Upper lobe of left lung (tissue), 6 donors: ENCODE data around the gene WSB1. TPM values are rescaled to one million over a fixed set of nuclear protein-coding genes. Genes with fewer than 3 reads are reported as not detected.
A peak's percentile ranks its signal among the peaks of the same experiment; 100 is the strongest.

Experiments used
- ATAC-seq, 2 donors: fragments of 200-7000 bp; cut with Tn5 transposase; one replicate each; pipeline ENCODE4 v1.9.1; 2022; ENCODE audit warnings: mild to moderate bottlenecking in 2 of 2, moderate library complexity in 2 of 2; ENCODE audit not compliant: low FRiP score in 2 of 2
- DNase-seq, 2 donors: peaks; one replicate each; pipeline ENCODE4 v3.0.0-alpha.2; 2019 to 2020
- H3K27ac ChIP-seq, 4 donors: fragments of 200-600 bp; sonication (generic); one replicate each; pipeline ENCODE4 v1.5.1; 2016 to 2019
- H3K27me3 ChIP-seq, 4 donors: fragments of 200-600 bp; sonication (generic); one replicate each; pipeline ENCODE4 v1.5.1; 2017 to 2019
- H3K36me3 ChIP-seq, 4 donors: fragments of 200-600 bp; sonication (generic); one replicate each; pipeline ENCODE4 v1.5.1; 2016 to 2019
- H3K4me1 ChIP-seq, 4 donors: fragments of 200-600 bp; sonication (generic); one replicate each; pipeline ENCODE4 v1.5.1; 2018 to 2019
- H3K4me3 ChIP-seq, 4 donors: fragments of 200-600 bp; sonication (generic); one replicate each; pipeline ENCODE4 v1.5.1; 2017 to 2019; ENCODE audit warnings: mild to moderate bottlenecking in 2 of 4, moderate library complexity in 1 of 4
- H3K9me3 ChIP-seq, 4 donors: fragments of 200-600 bp; sonication (generic); one replicate each; pipeline ENCODE4 v1.5.1; 2018 to 2019
- EP300 ChIP-seq, 4 donors: sonication (generic); formaldehyde crosslinking; IDR thresholded peaks; one replicate each; pipeline ENCODE4 v1.5.1; 2017; ENCODE audit warnings: antibody characterized with exemption in 4 of 4, control low read depth in 2 of 4
- POLR2A ChIP-seq, 4 donors: fragments of 450-650 bp; IDR thresholded peaks; one replicate each; pipeline ENCODE4 v1.5.1; 2016 to 2017; ENCODE audit warnings: antibody characterized with exemption in 4 of 4, mild to moderate bottlenecking in 2 of 4
- POLR2AphosphoS5 ChIP-seq, 2 donors: sonication (generic); formaldehyde crosslinking; IDR thresholded peaks; one replicate each; pipeline ENCODE4 v1.5.1; 2017; ENCODE audit warnings: antibody characterized with exemption in 2 of 2
- WGBS, 2 donors: methylation state at CpG; one replicate each; pipeline ENCODE4 v1.1.5; 2017 to 2018; 5-methylcytosine and 5-hydroxymethylcytosine counted together
- total RNA-seq, 6 donors: library from RNA; depleted of rRNA in 4 of 6; stranded (reverse); fragments of >200 nt in 4 of 6; gene quantifications; one replicate each; pipeline versions ENCODE4 v1.1.0 to v1.2.1, GENCODE V29; 2016 to 2021
- TF ChIP-seq, protein P1 (sequence below), 6 experiments: fragments of 450-650 bp in 4 of 6; fragments of 200-600 bp in 2 of 6; sonication (generic) in 2 of 6; IDR thresholded peaks; one replicate each; pipeline ENCODE4 v1.5.1; 2016 to 2019; ENCODE audit warnings: antibody characterized with exemption in 6 of 6
- donor health status: DM: no; HTN: no; CAD: no; lungs with moderate emphysema.
- donor health status: DM: no; HTN: yes; CAD: no; lungs with severe emphysema.

Gene WSB1
- total RNA-seq, 6 donors from 2014 or later, result 261 to 514 (median 328) TPM

DNA sequence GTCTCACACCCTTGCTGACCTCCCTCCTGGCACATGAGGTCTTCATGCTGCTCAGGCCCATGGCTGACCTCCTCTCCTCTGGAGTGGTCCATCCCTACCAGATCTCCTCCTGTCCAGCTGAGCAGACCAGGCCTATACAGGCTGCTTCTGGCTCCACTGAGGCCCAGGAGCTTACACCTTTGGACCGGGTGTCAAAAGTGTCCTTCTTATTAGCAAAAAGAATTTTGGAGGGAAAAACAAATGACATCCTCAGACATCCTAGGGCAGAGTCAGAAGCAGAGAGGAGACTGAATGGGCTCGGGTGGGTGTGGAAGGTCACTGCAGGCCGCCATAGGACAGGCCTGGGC lies 38.1 kb downstream of the WSB1 start:
- Histone ChIP-seq H3K27me3 (no peaks in the 10 kb centered on the region), H3K4me1 (peaks cover 15 to 22% (median 17%) of the 10 kb centered on the region in 4 donors), H3K9me3 (no peaks in the 10 kb centered on the region), H3K27ac (peak overlapping the region; percentile 86 to 94 (median 91)), H3K4me3 (no peak overlapping the region), H3K36me3 (no peaks in the 10 kb centered on the region)
- TF ChIP-seq EP300 (IDR thresholded peaks at IDR 0.05) (no peak), POLR2A (IDR thresholded peaks at IDR 0.05) (no peak), POLR2AphosphoS5 (IDR thresholded peaks at IDR 0.05) (no peak)
- TF ChIP-seq, protein P1, sequence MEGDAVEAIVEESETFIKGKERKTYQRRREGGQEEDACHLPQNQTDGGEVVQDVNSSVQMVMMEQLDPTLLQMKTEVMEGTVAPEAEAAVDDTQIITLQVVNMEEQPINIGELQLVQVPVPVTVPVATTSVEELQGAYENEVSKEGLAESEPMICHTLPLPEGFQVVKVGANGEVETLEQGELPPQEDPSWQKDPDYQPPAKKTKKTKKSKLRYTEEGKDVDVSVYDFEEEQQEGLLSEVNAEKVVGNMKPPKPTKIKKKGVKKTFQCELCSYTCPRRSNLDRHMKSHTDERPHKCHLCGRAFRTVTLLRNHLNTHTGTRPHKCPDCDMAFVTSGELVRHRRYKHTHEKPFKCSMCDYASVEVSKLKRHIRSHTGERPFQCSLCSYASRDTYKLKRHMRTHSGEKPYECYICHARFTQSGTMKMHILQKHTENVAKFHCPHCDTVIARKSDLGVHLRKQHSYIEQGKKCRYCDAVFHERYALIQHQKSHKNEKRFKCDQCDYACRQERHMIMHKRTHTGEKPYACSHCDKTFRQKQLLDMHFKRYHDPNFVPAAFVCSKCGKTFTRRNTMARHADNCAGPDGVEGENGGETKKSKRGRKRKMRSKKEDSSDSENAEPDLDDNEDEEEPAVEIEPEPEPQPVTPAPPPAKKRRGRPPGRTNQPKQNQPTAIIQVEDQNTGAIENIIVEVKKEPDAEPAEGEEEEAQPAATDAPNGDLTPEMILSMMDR (IDR thresholded peaks at IDR 0.05), result no peak
- 74 to 89% methylated on average over 3 of the region's 3 CpGs for WGBS, 2 donors
- ATAC-seq (peak in 1 of 2 donors; percentile 1), DNase-seq (peak in 1 of 2 donors; percentile 21)

DNA sequence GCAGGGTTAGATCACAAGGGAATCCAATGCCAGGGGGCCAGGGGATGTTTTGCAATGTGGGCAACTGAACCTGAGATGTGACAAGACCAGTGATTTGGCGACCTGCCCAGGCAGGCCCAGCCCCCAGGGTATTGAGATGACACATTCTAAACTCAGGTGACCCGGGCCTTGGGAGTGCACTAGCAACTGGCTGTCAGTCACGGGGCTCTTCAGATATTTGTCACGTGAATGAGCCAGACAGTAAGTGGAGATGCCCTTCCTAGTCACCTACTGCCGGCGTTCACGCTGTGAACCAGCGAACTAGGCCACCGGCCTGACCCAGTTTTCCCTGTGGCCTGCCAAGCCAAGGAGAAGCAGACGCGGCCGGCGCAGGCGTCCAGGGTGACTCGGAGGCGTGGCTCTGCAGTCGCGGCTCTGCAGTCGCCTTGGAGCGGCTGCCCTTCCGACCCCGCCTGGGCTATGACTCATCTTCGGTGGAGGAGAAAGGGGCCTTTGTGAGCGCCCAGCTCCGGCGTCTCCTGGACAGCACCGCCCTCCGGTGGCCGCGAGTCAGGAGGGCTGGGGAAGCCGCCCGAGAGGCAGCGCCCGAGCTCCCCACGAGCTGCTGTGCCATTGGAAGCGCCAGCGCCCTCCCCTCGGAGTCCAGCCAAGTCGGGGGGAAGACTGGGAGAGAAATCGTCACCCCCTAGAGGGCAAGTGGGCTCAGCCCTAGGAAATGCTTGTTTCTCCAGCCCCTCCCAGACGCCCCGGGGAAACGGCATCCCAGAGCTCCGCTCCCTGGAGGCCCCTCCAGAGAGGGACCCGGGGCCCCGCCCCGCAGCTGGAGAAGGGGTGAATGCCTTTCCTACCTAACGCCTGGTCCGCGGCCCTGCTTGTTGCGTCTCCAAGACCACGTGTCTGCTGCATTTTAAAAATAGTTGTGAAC lies 38.8 kb downstream of the WSB1 start:
- ATAC-seq (peak; percentile 98), DNase-seq (peak; percentile 98 to 100)
- Histone ChIP-seq H3K36me3 (no peaks in the 10 kb centered on the region), H3K27me3 (no peaks in the 10 kb centered on the region), H3K4me3 (peak overlapping the region; percentile 27 to 55 (median 46)), H3K27ac (peak overlapping the region; percentile 86 to 94 (median 91)), H3K9me3 (no peaks in the 10 kb centered on the region), H3K4me1 (peaks cover 15 to 22% (median 17%) of the 10 kb centered on the region in 4 donors)
- peak in 3 of 4 donors; percentile 19 to 54 (median 39) for TF ChIP-seq POLR2A (IDR thresholded peaks at IDR 0.05)
- TF ChIP-seq POLR2AphosphoS5 (IDR thresholded peaks at IDR 0.05), result peak; percentile 70 to 72
- TF ChIP-seq EP300 (IDR thresholded peaks at IDR 0.05), result peak in 1 of 4 donors; percentile 63
- TF ChIP-seq, protein P1 (IDR thresholded peaks at IDR 0.05), result peak; percentile 89 to 99 (median 96)
- WGBS, 2 donors, result 0 to 1% methylated on average over 8 to 23 of the region's 52 CpGs

DNA sequence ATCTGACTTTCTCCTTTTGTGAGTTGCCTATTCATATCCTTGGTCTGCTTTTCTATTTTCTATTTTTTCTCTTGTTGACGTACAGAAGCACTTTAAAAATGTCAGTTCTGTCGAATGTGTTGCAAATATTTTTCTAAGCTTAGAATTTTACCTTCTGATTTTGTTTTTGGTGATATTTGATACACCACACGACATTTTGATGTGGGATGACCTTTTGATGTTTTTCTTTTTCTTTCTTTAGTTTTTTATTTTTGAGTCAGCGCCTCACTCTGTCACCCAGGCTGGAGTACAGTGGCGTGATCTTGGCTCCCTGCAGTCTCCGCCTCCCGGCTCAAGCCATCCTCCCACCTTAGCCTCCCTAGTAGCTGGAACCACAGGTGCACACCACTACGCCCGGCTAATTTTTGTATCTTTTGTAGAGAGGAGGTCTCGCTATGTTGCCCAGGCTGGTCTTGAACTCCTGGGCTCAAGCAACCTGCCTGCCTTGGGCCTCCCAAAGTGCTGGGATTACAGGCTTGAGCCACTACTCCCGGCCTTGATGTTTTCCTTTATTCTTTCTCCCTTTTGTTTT lies 39.6 kb downstream of the WSB1 start:
- Histone ChIP-seq H3K4me3 (peak overlapping the region; percentile 27 to 55 (median 46)), H3K9me3 (no peaks in the 10 kb centered on the region), H3K27ac (peak overlapping the region; percentile 86 to 94 (median 91)), H3K27me3 (no peaks in the 10 kb centered on the region), H3K36me3 (no peaks in the 10 kb centered on the region), H3K4me1 (peaks cover 15 to 22% (median 17%) of the 10 kb centered on the region in 4 donors)
- TF ChIP-seq POLR2AphosphoS5 (IDR thresholded peaks at IDR 0.05) (no peak), EP300 (IDR thresholded peaks at IDR 0.05) (no peak), POLR2A (IDR thresholded peaks at IDR 0.05) (no peak)
- TF ChIP-seq, protein P1 (IDR thresholded peaks at IDR 0.05), result no peak
- peak in 1 of 2 donors; percentile 20 for DNase-seq
- WGBS, 2 donors, result 49 to 58% methylated on average over 11 of the region's 11 CpGs
- ATAC-seq, result no peak

DNA sequence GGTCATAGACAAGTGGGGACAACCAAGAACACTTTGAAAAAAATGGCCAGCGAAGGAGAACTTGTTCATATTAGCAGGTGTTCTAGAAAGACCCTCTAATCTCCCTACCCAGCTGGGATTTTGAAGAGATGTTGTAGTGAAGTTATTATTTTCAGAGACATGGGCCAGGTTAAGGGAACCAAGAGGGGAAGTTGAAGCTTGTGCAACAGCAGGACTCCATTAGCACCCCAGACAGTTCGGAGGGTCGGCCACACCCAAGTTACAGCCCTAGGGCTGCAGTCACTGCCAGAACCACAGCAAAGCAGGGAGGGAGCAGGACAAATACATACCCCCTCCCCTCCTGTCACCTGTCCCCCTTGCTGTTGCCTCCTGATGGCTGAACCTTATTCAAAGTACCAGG lies 42.3 kb downstream of the WSB1 start:
- no peak for ATAC-seq
- peak overlapping the region in 1 of 4 donors; percentile 40 for H3K27ac ChIP-seq
- no peak for TF ChIP-seq EP300 (IDR thresholded peaks at IDR 0.05)
- no peak for TF ChIP-seq POLR2AphosphoS5 (IDR thresholded peaks at IDR 0.05)
- TF ChIP-seq, protein P1 (IDR thresholded peaks at IDR 0.05), result no peak
- TF ChIP-seq POLR2A (IDR thresholded peaks at IDR 0.05), result no peak
- no peaks in the 10 kb centered on the region for H3K36me3 ChIP-seq
- no peaks in the 10 kb centered on the region for H3K27me3 ChIP-seq
- peaks cover 15 to 25% (median 22%) of the 10 kb centered on the region in 4 donors for H3K4me1 ChIP-seq
- WGBS, 2 donors, result 63 to 72% methylated on average over 3 of the region's 3 CpGs
- DNase-seq, result peak in 1 of 2 donors; percentile 59
- no peaks in the 10 kb centered on the region for H3K9me3 ChIP-seq
- no peak overlapping the region for H3K4me3 ChIP-seq
